GM18505 (cell line): ENCODE measurements around the gene KBTBD13.

Experiments
- ATAC-seq: cut with Tn5 transposase; IDR thresholded peaks from one replicate; pipeline ENCODE4 v1.9.1; 2021; ENCODE audit not compliant: unreplicated experiment
- POLR2A ChIP-seq: IDR thresholded peaks from 4 replicates; pipeline ENCODE4 v1.6.1; 2011; ENCODE audit warnings: borderline replicate concordance; ENCODE audit not compliant: insufficient read depth, insufficient read length; ENCODE audit errors: extremely low read depth

The KBTBD13 gene

GRCh38 chr15:65105038-65105437 is 28.5 kb downstream of the KBTBD13 start:
- TF ChIP-seq POLR2A, result no peak
- ATAC-seq, result no peak

- TF ChIP-seq POLR2A, result no peak
- no peak for ATAC-seq
Observed at GRCh38 chr15:65106011-65106590, 29.6 kb downstream of the KBTBD13 start.

- TF ChIP-seq POLR2A, result no peak
- no peak for ATAC-seq
Observed at GRCh38 chr15:65110676-65111292, 34.2 kb downstream of the KBTBD13 start.

- ATAC-seq, result no peak
- no peak for TF ChIP-seq POLR2A
Observed at GRCh38 chr15:65115086-65115485, 38.5 kb downstream of the KBTBD13 start, which contains the start of gene UBAP1L. TSS of gene UBAP1L (minus strand) at chr15:65115200. CDS start at chr15:65106215, 8,985 bp downstream.

- TF ChIP-seq POLR2A, result no peak
- no peak for ATAC-seq
Observed at GRCh38 chr15:65115542-65115941, 39.0 kb downstream of the KBTBD13 start.
